ENCODE data around the gene EMX1.
A peak's percentile ranks its signal among the peaks of the same experiment; 100 is the strongest.

The EMX1 gene

GRCh38 chr2:72964146-72964525, 46.8 kb downstream of the EMX1 start:
- H3K14ac ChIP-seq (ENCODE audit: low read length), result no peak overlapping the region
- H3K4me2 ChIP-seq (ENCODE audit: insufficient read depth, low read length, poor library complexity, severe bottlenecking), result no peak overlapping the region
- no peak overlapping the region for H3K27ac ChIP-seq (replicated peaks; ENCODE audit: low read length)
- no peak overlapping the region for H4K8ac ChIP-seq (ENCODE audit: low read depth, low read length)
- H2AK5ac ChIP-seq (ENCODE audit: low read depth, low read length), result peak overlapping the region; percentile 95
- WGBS, 2 donors (ENCODE audit: extremely low coverage in 2 of 2, insufficient read length in 2 of 2, insufficient replicate concordance in 1 of 2), result no CpG with 5 or more reads among the region's 6 CpGs
- no peak overlapping the region for H3K4ac ChIP-seq (ENCODE audit: low read length)
- no peak overlapping the region for H3K4me3 ChIP-seq (ENCODE audit: low read length in 2 of 2)
- no peak overlapping the region for H2AFZ ChIP-seq (ENCODE audit: low read length)
- peak overlapping the region; percentile 51 for H2BK12ac ChIP-seq (ENCODE audit: low read length)
- H2BK15ac ChIP-seq (ENCODE audit: low read length), result no peak overlapping the region
- H2BK5ac ChIP-seq (ENCODE audit: low read length), result no peak overlapping the region
- H3K36me3 ChIP-seq (replicated peaks in 1 of 2; ENCODE audit: control insufficient read depth in 2 of 2, insufficient read depth in 2 of 2, low read length in 2 of 2), result no peaks in the 10 kb centered on the region
- no peak overlapping the region for H4K91ac ChIP-seq (ENCODE audit: low read depth, low read length, poor library complexity)
- peaks cover 0 to 36% of the 10 kb centered on the region in 2 donors for H3K4me1 ChIP-seq (ENCODE audit: control insufficient read depth in 2 of 2, insufficient read depth in 1 of 2, low read depth in 1 of 2, low read length in 2 of 2)
- H2BK120ac ChIP-seq (ENCODE audit: low read depth, low read length), result no peak overlapping the region
- H3K27me3 ChIP-seq (ENCODE audit: control insufficient read depth in 3 of 3, insufficient read depth in 3 of 3, low read depth in 1 of 3, low read length in 3 of 3), result peaks cover 0 to 3% (median 3%) of the 10 kb centered on the region in 3 experiments
- H3K9me3 ChIP-seq (replicated peaks in 1 of 2; ENCODE audit: control insufficient read depth in 2 of 2, insufficient read depth in 1 of 2, low read depth in 1 of 2, low read length in 2 of 2), result no peaks in the 10 kb centered on the region
- H3K18ac ChIP-seq (ENCODE audit: low read length), result peak overlapping the region; percentile 50
- no peak for DNase-seq (ENCODE audit: low spot score)
- no peak overlapping the region for H3K23ac ChIP-seq (ENCODE audit: low read depth, low read length, poor library complexity)
- H3K9ac ChIP-seq (ENCODE audit: low read depth, low read length, poor library complexity), result no peak overlapping the region
- no peaks in the 10 kb centered on the region for H3K79me1 ChIP-seq (ENCODE audit: low read depth, low read length)

GRCh38 chr2:72965016-72965415, 47.7 kb downstream of the EMX1 start:
- Histone ChIP-seq H3K14ac (ENCODE audit: low read length) (no peak overlapping the region), H2AK5ac (ENCODE audit: low read depth, low read length) (peak overlapping the region; percentile 37), H3K4me3 (ENCODE audit: low read length in 2 of 2) (no peak overlapping the region), H2BK15ac (ENCODE audit: low read length) (peak overlapping the region; percentile 25), H2BK120ac (ENCODE audit: low read depth, low read length) (no peak overlapping the region), H4K91ac (ENCODE audit: low read depth, low read length, poor library complexity) (no peak overlapping the region), H3K4me2 (ENCODE audit: insufficient read depth, low read length, poor library complexity, severe bottlenecking) (no peak overlapping the region), H3K9ac (ENCODE audit: low read depth, low read length, poor library complexity) (no peak overlapping the region), H2BK5ac (ENCODE audit: low read length) (no peak overlapping the region), H3K4me1 (ENCODE audit: control insufficient read depth in 2 of 2, insufficient read depth in 1 of 2, low read depth in 1 of 2, low read length in 2 of 2) (peaks cover 0 to 36% of the 10 kb centered on the region in 2 donors), H4K8ac (ENCODE audit: low read depth, low read length) (no peak overlapping the region), H3K27ac (replicated peaks; ENCODE audit: low read length) (no peak overlapping the region), H2BK12ac (ENCODE audit: low read length) (peak overlapping the region; percentile 24), H3K9me3 (replicated peaks in 1 of 2; ENCODE audit: control insufficient read depth in 2 of 2, insufficient read depth in 1 of 2, low read depth in 1 of 2, low read length in 2 of 2) (no peaks in the 10 kb centered on the region), H3K18ac (ENCODE audit: low read length) (peak overlapping the region; percentile 44), H3K23ac (ENCODE audit: low read depth, low read length, poor library complexity) (no peak overlapping the region), H3K36me3 (replicated peaks in 1 of 2; ENCODE audit: control insufficient read depth in 2 of 2, insufficient read depth in 2 of 2, low read length in 2 of 2) (no peaks in the 10 kb centered on the region), H2AFZ (ENCODE audit: low read length) (no peak overlapping the region), H3K27me3 (ENCODE audit: control insufficient read depth in 3 of 3, insufficient read depth in 3 of 3, low read depth in 1 of 3, low read length in 3 of 3) (peaks cover 0 to 3% (median 0%) of the 10 kb centered on the region in 3 experiments), H3K4ac (ENCODE audit: low read length) (no peak overlapping the region), H3K79me1 (ENCODE audit: low read depth, low read length) (no peaks in the 10 kb centered on the region)
- no CpG with 5 or more reads among the region's 12 CpGs for WGBS, 2 donors (ENCODE audit: extremely low coverage in 2 of 2, insufficient read length in 2 of 2, insufficient replicate concordance in 1 of 2)
- DNase-seq (ENCODE audit: low spot score), result no peak

GRCh38 chr2:72965770-72966450, 48.6 kb downstream of the EMX1 start:
- Histone ChIP-seq H4K8ac (ENCODE audit: low read depth, low read length) (no peak overlapping the region), H2BK5ac (ENCODE audit: low read length) (peak overlapping the region; percentile 58), H3K36me3 (replicated peaks in 1 of 2; ENCODE audit: control insufficient read depth in 2 of 2, insufficient read depth in 2 of 2, low read length in 2 of 2) (no peaks in the 10 kb centered on the region), H4K91ac (ENCODE audit: low read depth, low read length, poor library complexity) (no peak overlapping the region), H3K4me2 (ENCODE audit: insufficient read depth, low read length, poor library complexity, severe bottlenecking) (no peak overlapping the region), H3K4me3 (ENCODE audit: low read length in 2 of 2) (no peak overlapping the region), H3K4ac (ENCODE audit: low read length) (no peak overlapping the region), H3K18ac (ENCODE audit: low read length) (no peak overlapping the region), H3K4me1 (ENCODE audit: control insufficient read depth in 2 of 2, insufficient read depth in 1 of 2, low read depth in 1 of 2, low read length in 2 of 2) (peaks cover 0 to 29% of the 10 kb centered on the region in 2 donors), H3K23ac (ENCODE audit: low read depth, low read length, poor library complexity) (no peak overlapping the region), H3K79me1 (ENCODE audit: low read depth, low read length) (no peaks in the 10 kb centered on the region), H3K27me3 (ENCODE audit: control insufficient read depth in 3 of 3, insufficient read depth in 3 of 3, low read depth in 1 of 3, low read length in 3 of 3) (peaks cover 0 to 3% (median 0%) of the 10 kb centered on the region in 3 experiments), H3K9me3 (replicated peaks in 1 of 2; ENCODE audit: control insufficient read depth in 2 of 2, insufficient read depth in 1 of 2, low read depth in 1 of 2, low read length in 2 of 2) (no peaks in the 10 kb centered on the region), H3K14ac (ENCODE audit: low read length) (no peak overlapping the region), H2BK12ac (ENCODE audit: low read length) (peak overlapping the region; percentile 43), H3K27ac (replicated peaks; ENCODE audit: low read length) (no peak overlapping the region), H2AFZ (ENCODE audit: low read length) (no peak overlapping the region), H3K9ac (ENCODE audit: low read depth, low read length, poor library complexity) (no peak overlapping the region), H2BK120ac (ENCODE audit: low read depth, low read length) (no peak overlapping the region), H2AK5ac (ENCODE audit: low read depth, low read length) (peak overlapping the region; percentile 68), H2BK15ac (ENCODE audit: low read length) (no peak overlapping the region)
- no CpG with 5 or more reads among the region's 14 CpGs for WGBS, 2 donors (ENCODE audit: extremely low coverage in 2 of 2, insufficient read length in 2 of 2, insufficient replicate concordance in 1 of 2)
- no peak for DNase-seq (ENCODE audit: low spot score)

DNA sequence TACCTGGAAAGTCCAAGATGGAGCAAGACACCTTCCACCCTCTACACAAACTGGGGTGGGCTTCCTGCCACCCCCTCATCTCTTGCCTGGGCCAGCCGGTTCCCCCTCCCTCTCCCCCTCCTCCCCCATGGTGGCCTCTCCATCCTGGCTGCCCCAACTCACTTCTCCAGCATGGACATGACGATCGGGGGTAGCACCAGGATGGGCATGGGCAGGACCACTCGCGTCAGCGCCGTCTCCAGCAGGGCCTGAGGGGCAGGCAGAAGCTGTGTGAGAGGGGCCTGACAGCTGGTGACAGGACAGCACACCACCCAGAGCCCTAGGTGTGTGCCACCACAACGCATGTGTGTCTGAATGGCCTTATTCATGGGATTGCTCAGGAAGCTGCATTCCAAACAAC, 51.0 kb downstream of the EMX1 start:
- Histone ChIP-seq H4K8ac (ENCODE audit: low read depth, low read length) (no peak overlapping the region), H3K9ac (ENCODE audit: low read depth, low read length, poor library complexity) (no peak overlapping the region), H3K14ac (ENCODE audit: low read length) (peak overlapping the region; percentile 50), H3K27ac (replicated peaks; ENCODE audit: low read length) (no peak overlapping the region), H3K4ac (ENCODE audit: low read length) (no peak overlapping the region), H3K79me1 (ENCODE audit: low read depth, low read length) (no peaks in the 10 kb centered on the region), H3K23ac (ENCODE audit: low read depth, low read length, poor library complexity) (peak overlapping the region; percentile 67), H3K4me1 (ENCODE audit: control insufficient read depth in 2 of 2, insufficient read depth in 1 of 2, low read depth in 1 of 2, low read length in 2 of 2) (peaks cover 0 to 16% of the 10 kb centered on the region in 2 donors), H2BK120ac (ENCODE audit: low read depth, low read length) (no peak overlapping the region), H3K9me3 (replicated peaks in 1 of 2; ENCODE audit: control insufficient read depth in 2 of 2, insufficient read depth in 1 of 2, low read depth in 1 of 2, low read length in 2 of 2) (no peaks in the 10 kb centered on the region), H2BK5ac (ENCODE audit: low read length) (no peak overlapping the region), H3K27me3 (ENCODE audit: control insufficient read depth in 3 of 3, insufficient read depth in 3 of 3, low read depth in 1 of 3, low read length in 3 of 3) (no peaks in the 10 kb centered on the region), H3K4me2 (ENCODE audit: insufficient read depth, low read length, poor library complexity, severe bottlenecking) (no peak overlapping the region), H4K91ac (ENCODE audit: low read depth, low read length, poor library complexity) (peak overlapping the region; percentile 53), H2BK15ac (ENCODE audit: low read length) (peak overlapping the region; percentile 63), H3K4me3 (ENCODE audit: low read length in 2 of 2) (no peak overlapping the region), H2AFZ (ENCODE audit: low read length) (no peak overlapping the region), H2AK5ac (ENCODE audit: low read depth, low read length) (peak overlapping the region; percentile 93), H3K36me3 (replicated peaks in 1 of 2; ENCODE audit: control insufficient read depth in 2 of 2, insufficient read depth in 2 of 2, low read length in 2 of 2) (no peaks in the 10 kb centered on the region), H2BK12ac (ENCODE audit: low read length) (no peak overlapping the region), H3K18ac (ENCODE audit: low read length) (peak overlapping the region; percentile 84)
- no peak for DNase-seq (ENCODE audit: low spot score)
- WGBS, 2 donors (ENCODE audit: extremely low coverage in 2 of 2, insufficient read length in 2 of 2, insufficient replicate concordance in 1 of 2), result no CpG with 5 or more reads among the region's 8 CpGs
